Liver (tissue), 9 donors: ENCODE measurements around the gene DIAPH3. TPM values are rescaled to one million over a fixed set of nuclear protein-coding genes. Genes with fewer than 3 reads are reported as not detected.
A peak's percentile ranks its signal among the peaks of the same experiment; 100 is the strongest.

Source experiments
- DNase-seq: peaks from one replicate; pipeline ENCODE4 v3.0.0-alpha.2; 2017; ENCODE audit warnings: low spot score
- H3K27ac ChIP-seq, 2 donors: one replicate each; pipeline ENCODE4 v1.7.0; 2013; ENCODE audit warnings: inconsistent platforms in 2 of 2, low read length in 2 of 2, control low read depth in 1 of 2, low read depth in 1 of 2, mild to moderate bottlenecking in 1 of 2
- H3K27me3 ChIP-seq, 4 donors: one replicate each; pipeline versions ENCODE4 v1.6.1 to v1.7.0; 2013; ENCODE audit warnings: low read length in 3 of 4, inconsistent platforms in 1 of 4, mild to moderate bottlenecking in 1 of 4, moderate library complexity in 1 of 4; ENCODE audit not compliant: control insufficient read depth in 4 of 4, insufficient read depth in 4 of 4
- H3K36me3 ChIP-seq, 4 donors: one replicate each; pipeline versions ENCODE4 v1.6.1 to v1.7.0; 2013; ENCODE audit warnings: low read length in 3 of 4, mild to moderate bottlenecking in 3 of 4, low read depth in 1 of 4, moderate library complexity in 1 of 4; ENCODE audit not compliant: control insufficient read depth in 4 of 4, insufficient read depth in 3 of 4
- H3K4me1 ChIP-seq, 4 donors: one replicate each; pipeline versions ENCODE4 v1.6.1 to v1.7.0; 2013; ENCODE audit warnings: low read length in 3 of 4, mild to moderate bottlenecking in 3 of 4, moderate library complexity in 1 of 4; ENCODE audit not compliant: control insufficient read depth in 4 of 4, insufficient read depth in 4 of 4
- H3K4me3 ChIP-seq, 3 donors: one replicate each; pipeline versions ENCODE4 v1.6.1 to v1.7.0; 2013; ENCODE audit warnings: low read length in 3 of 3, control low read depth in 1 of 3, low read depth in 1 of 3, mild to moderate bottlenecking in 1 of 3
- H3K9ac ChIP-seq, 2 donors: one replicate each; pipeline ENCODE4 v1.7.0; 2013; ENCODE audit warnings: low read length in 2 of 2, mild to moderate bottlenecking in 2 of 2, moderate library complexity in 2 of 2, control low read depth in 1 of 2, low read depth in 1 of 2
- H3K9me3 ChIP-seq, 4 donors: one replicate each; pipeline versions ENCODE4 v1.6.1 to v1.7.0; 2013; ENCODE audit warnings: low read length in 3 of 4; ENCODE audit not compliant: control insufficient read depth in 4 of 4
- ATF3 ChIP-seq: IDR thresholded peaks from 2 replicates; pipeline ENCODE4 v1.6.1; 2016; ENCODE audit warnings: antibody characterized with exemption
- CTCF ChIP-seq: fragments of 150-350 bp; IDR thresholded peaks from 2 replicates; pipeline ENCODE4 v1.5.1; 2017; ENCODE audit warnings: improper control_type of control experiment, low read depth, low read length; ENCODE audit not compliant: missing input control
- EGR1 ChIP-seq, 2 donors: IDR thresholded peaks; 2 replicates each; pipeline ENCODE4 v1.6.1; 2016 to 2018; ENCODE audit warnings: antibody characterized with exemption in 2 of 2, low read depth in 2 of 2
- FOXA1 ChIP-seq: IDR thresholded peaks from 2 replicates; pipeline ENCODE4 v1.6.1; 2016; ENCODE audit warnings: antibody characterized with exemption
- FOXA2 ChIP-seq: IDR thresholded peaks from 2 replicates; pipeline ENCODE4 v1.6.1; 2016; ENCODE audit warnings: antibody characterized with exemption
- GABPA ChIP-seq, 2 donors: IDR thresholded peaks in 1 of 2; conservative IDR thresholded peaks in 1 of 2; 2 replicates each; pipeline ENCODE4 v1.6.1; 2016; ENCODE audit warnings: antibody characterized with exemption in 2 of 2, mild to moderate bottlenecking in 1 of 2, moderate library complexity in 1 of 2
- HNF4A ChIP-seq, 2 donors: conservative IDR thresholded peaks; 2 replicates each; pipeline ENCODE4 v1.6.1; 2016; ENCODE audit warnings: antibody characterized with exemption in 2 of 2, mild to moderate bottlenecking in 2 of 2
- HNF4G ChIP-seq: IDR thresholded peaks from 2 replicates; pipeline ENCODE4 v1.6.1; 2016; ENCODE audit warnings: antibody characterized with exemption
- JUND ChIP-seq, 2 donors: IDR thresholded peaks; 2 replicates each; pipeline ENCODE4 v1.6.1; 2016; ENCODE audit warnings: antibody characterized with exemption in 2 of 2
- MAX ChIP-seq: IDR thresholded peaks from 2 replicates; pipeline ENCODE4 v1.6.1; 2016; ENCODE audit warnings: antibody characterized with exemption
- NR2F2 ChIP-seq: IDR thresholded peaks from 2 replicates; pipeline ENCODE4 v1.6.1; 2016; ENCODE audit warnings: antibody characterized with exemption
- RAD21 ChIP-seq, 2 donors: IDR thresholded peaks; 2 replicates each; pipeline ENCODE4 v1.6.1; 2016; ENCODE audit warnings: antibody characterized with exemption in 2 of 2, mild to moderate bottlenecking in 2 of 2
- REST ChIP-seq: IDR thresholded peaks from 2 replicates; pipeline ENCODE4 v1.6.1; 2016; ENCODE audit warnings: antibody characterized with exemption, mild to moderate bottlenecking
- RXRA ChIP-seq, 2 donors: IDR thresholded peaks; 2 replicates each; pipeline ENCODE4 v1.6.1; 2017 to 2018; ENCODE audit warnings: antibody characterized with exemption in 2 of 2, mild to moderate bottlenecking in 1 of 2
- SP1 ChIP-seq: IDR thresholded peaks from 2 replicates; pipeline ENCODE4 v1.6.1; 2018; ENCODE audit warnings: antibody characterized with exemption, mild to moderate bottlenecking
- TAF1 ChIP-seq: conservative IDR thresholded peaks from 2 replicates; pipeline ENCODE4 v1.6.1; 2016; ENCODE audit warnings: antibody characterized with exemption, mild to moderate bottlenecking
- YY1 ChIP-seq: IDR thresholded peaks from 2 replicates; pipeline ENCODE4 v1.6.1; 2016; ENCODE audit warnings: antibody characterized with exemption, mild to moderate bottlenecking
- ZBTB33 ChIP-seq: IDR thresholded peaks from 2 replicates; pipeline ENCODE4 v1.6.1; 2016; ENCODE audit warnings: antibody characterized with exemption
- WGBS: extraction: QIAGEN DNeasy Blood & Tissue Kit; methylation state at CpG from one replicate; pipeline ENCODE4 v1.1.7; 2013; 5-methylcytosine and 5-hydroxymethylcytosine counted together
- polyA plus RNA-seq, 2 donors: library from polyadenylated mRNA; stranded (reverse) in 1 of 2; unstranded in 1 of 2; fragments of 200-250 nt in 1 of 2; fragments of >200 nt in 1 of 2; fragmentation: Nextera tagmentation in 1 of 2; extraction: Ambion mirVana in 1 of 2; gene quantifications; one replicate each; pipeline versions ENCODE4 v1.2.1 to v1.2.3, GENCODE V29; 2013 to 2015
- total RNA-seq, 2 donors: library from RNA; depleted of rRNA; stranded (reverse); fragments of >200 nt; gene quantifications; one replicate each; pipeline ENCODE4 v1.2.3, GENCODE V29; 2014
- donor health status: healthy.
- donor health status: healthy.
- donor health status: healthy.
- donor health status: healthy.
- donor health status: healthy.

Gene DIAPH3
- total and polyA plus RNA-seq, 4 donors = 0.08 to 11.1 (median 0.27) TPM

GRCh38 chr13:60020288-60020687 is 143.4 kb downstream of the DIAPH3 start:
- TF ChIP-seq GABPA (IDR thresholded peaks at IDR 0.05 in 1 of 2, conservative IDR thresholded peaks at IDR 0.05 in 1 of 2) = no peak
- no peaks in the 10 kb centered on the region for H3K9me3 ChIP-seq
- no peak for DNase-seq
- H3K4me1 ChIP-seq = peaks cover 0 to 6% (median 4%) of the 10 kb centered on the region in 4 donors
- WGBS = 98% methylated on average over 3 of the region's 3 CpGs
- no peaks in the 10 kb centered on the region for H3K27me3 ChIP-seq
- H3K9ac ChIP-seq = no peak overlapping the region
- no peak overlapping the region for H3K27ac ChIP-seq
- H3K4me3 ChIP-seq = no peak overlapping the region
- no peaks in the 10 kb centered on the region for H3K36me3 ChIP-seq

- 30% methylated on average over 6 of the region's 6 CpGs for WGBS
- Histone ChIP-seq H3K9me3 (no peaks in the 10 kb centered on the region), H3K4me3 (peak overlapping the region in 1 of 3 donors; percentile 15), H3K4me1 (peaks cover 0 to 6% (median 4%) of the 10 kb centered on the region in 4 donors), H3K36me3 (no peaks in the 10 kb centered on the region), H3K27ac (peak overlapping the region in 1 of 2 donors; percentile 43), H3K27me3 (no peaks in the 10 kb centered on the region), H3K9ac (peak overlapping the region in 1 of 2 donors; percentile 34)
- no peak for TF ChIP-seq MAX
- peak; percentile 31 for TF ChIP-seq FOXA2
- TF ChIP-seq CTCF = no peak
- TF ChIP-seq REST = no peak
- no peak for TF ChIP-seq GABPA (IDR thresholded peaks at IDR 0.05 in 1 of 2, conservative IDR thresholded peaks at IDR 0.05 in 1 of 2)
- peak in 1 of 2 donors; percentile 18 for TF ChIP-seq RXRA (IDR thresholded peaks at IDR 0.05)
- TF ChIP-seq HNF4A (conservative IDR thresholded peaks at IDR 0.05) = peak; percentile 35 to 39
- peak; percentile 24 for TF ChIP-seq YY1
- no peak for TF ChIP-seq HNF4G
- no peak for TF ChIP-seq NR2F2
- TF ChIP-seq TAF1 = no peak
- TF ChIP-seq RAD21 (IDR thresholded peaks at IDR 0.05) = no peak
- no peak for TF ChIP-seq ATF3
- no peak for TF ChIP-seq EGR1 (IDR thresholded peaks at IDR 0.05; ENCODE audit: low read depth in 2 of 2)
- TF ChIP-seq ZBTB33 = no peak
- peak; percentile 15 for TF ChIP-seq SP1
- TF ChIP-seq FOXA1 = no peak
- no peak for TF ChIP-seq JUND (IDR thresholded peaks at IDR 0.05)
- DNase-seq = no peak
These were observed 144.4 kb downstream of the DIAPH3 start for GRCh38 chr13:60019119-60019993.
